GM19397 (cell line): Measurements from ENCODE around the gene DRD1.
"Not testable (repeated sequence)": the region's sequence is repeated elsewhere in the genome, so short reads cannot be mapped to it uniquely, and the experiment has no call there.

ENCODE experiments used
- ATAC-seq: cut with Tn5 transposase; IDR thresholded peaks from one replicate; pipeline ENCODE4 v1.9.1; 2021; ENCODE audit warnings: mild to moderate bottlenecking, moderate library complexity; ENCODE audit not compliant: unreplicated experiment

DRD1 gene

DNA sequence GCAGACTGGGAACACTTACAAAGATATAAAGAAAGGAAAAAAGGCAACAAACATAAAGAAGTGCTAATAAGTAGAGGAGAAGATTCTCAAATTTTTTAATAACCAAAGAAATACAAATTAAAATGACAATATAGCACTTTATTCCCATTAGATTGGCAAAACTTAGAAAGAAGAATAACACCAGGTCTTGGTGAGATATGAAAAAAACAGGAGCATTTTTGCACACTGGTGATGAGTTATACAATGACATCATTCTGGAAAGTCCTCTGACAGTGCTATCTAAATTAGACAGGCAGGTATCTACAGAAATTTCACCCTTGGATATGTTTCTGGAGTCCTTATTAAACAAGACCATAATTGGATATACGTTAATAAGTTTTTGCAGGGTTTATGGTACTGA is 24.9 kb upstream of the DRD1 start:
- no peak for ATAC-seq

DNA sequence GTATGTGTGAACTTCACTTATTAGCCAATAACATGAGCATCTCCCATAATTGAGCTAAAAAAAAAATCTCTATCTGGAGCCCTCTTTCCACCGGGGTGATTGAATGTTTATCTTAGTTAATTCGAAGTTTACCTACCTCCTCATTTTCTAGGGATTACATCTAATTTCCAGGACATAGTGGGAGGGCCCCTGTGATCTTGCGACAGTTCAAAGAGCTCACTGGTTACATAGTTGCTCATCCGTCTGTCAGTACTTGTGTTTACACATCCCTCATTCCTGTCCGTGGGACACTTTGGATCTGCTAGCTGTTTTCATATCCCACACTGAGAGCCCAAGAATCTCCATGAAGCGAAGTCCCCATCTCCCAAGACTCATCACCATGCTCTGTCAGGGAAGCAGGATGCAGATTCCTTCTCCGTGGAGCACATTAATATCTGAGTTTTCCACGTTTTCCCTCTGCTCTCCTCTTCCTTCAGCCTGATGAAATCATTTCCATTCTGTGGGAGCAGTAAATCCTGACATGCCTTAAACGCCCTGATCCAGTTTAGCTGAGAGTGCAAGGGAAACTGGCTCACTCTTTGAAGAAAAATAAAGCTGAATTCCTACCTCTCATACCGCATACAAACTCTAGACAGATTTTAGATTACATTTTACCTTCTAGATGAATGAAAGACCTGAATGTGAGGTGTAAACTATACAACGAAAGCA is 24.2 kb upstream of the DRD1 start:
- ATAC-seq: no peak

DNA sequence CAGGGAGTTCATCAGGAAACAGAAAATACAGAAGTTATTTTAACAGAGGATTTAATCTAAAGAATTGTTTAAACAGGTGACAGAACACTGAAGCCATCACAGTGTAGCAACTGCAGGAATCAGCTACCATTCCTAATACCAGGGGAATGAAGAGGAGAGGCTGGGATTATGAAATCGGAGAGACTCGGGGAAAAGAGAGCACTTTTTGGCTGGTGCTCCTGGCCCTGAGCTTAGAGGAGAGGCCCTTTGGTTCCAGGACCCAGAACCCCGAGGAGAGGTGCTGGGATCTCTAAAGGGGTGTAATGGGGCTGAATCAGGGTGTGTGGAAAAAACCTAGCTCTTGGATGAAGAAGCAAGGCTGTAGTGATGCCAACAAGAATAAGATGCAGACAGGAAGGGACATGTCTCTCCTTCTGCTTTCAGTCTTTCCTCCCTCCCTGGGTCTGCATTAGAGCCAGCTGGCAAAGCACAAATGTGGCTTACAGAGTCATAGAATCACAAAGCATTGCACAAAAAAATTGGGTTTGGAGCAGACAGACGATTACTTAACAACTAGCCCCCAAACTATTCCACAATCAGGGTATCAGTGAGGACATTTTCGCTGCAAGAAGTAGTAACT is 22.8 kb upstream of the DRD1 start:
- no peak for ATAC-seq

DNA sequence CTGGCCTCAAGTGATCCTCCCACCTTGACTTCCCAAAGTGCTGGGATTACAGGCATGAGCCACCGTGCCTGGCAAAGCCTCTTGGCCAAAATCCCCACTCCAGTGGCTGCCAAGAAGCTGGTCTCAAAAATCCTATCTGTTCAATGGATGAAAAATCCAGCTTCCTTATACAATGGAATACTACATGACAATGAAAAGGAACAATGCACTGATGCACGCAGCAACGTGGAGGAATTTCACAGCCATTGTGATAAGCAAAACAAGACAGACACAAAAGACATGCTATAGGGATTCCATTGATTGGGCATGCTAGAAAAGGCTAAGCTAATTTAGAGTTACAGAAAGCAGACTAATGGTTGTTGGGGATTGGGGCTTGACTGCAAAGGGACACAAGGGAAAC is 21.3 kb upstream of the DRD1 start:
- no peak for ATAC-seq

DNA sequence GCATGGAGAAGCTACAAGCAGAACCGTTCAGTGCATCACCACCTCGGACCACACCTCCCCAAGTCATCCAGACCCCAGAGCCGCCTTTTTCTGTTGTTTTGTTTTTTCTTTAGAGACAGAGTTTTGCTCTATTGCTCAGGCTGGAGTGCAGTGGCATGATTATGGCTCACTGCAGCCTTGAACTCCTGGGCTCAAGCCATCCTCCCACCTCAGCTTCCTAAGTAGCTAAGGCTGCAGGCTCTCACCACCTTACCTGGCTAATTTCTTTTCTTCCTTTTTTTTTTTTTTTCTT is 20.9 kb upstream of the DRD1 start:
- no peak for ATAC-seq

DNA sequence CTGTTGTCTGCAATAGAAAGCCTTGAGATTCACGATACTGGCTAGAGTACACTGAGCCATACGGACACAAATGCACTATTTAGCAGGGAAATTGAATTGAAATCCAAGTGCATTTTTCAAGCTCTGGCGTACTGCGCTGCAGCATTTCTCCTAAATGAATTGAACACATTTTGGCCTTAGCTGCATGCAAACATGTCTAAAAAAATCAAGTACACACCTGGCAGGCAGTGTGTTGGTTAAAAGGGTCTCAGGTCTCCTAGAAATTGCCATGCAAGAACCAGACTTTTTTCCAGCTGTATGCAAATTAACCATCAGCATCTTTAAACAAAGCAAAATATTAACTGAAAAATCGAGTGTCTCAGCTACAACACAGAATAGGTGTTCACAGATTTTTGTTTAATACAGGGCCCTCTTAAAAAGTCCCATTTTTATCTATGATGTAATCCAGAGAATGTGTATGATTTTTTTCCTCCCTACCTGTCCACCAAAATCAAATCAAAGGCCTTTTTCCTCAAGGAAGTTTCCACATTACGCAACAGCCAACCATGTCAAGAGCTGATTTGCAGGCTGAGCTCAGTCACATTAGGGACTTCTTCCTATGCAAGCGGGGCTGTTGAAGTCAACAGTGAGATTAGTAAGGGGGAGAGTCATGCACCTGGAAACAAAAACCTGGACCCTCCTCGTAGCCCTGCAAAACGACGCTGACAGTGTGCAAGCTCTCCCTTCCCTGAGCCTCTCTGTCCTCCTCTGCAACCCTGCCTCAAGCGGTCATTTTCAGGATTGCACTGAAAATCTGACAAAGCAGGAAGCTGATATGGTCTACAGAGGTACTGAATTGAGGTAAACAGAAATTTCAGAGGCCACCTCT is 20.3 kb upstream of the DRD1 start:
- ATAC-seq: peak; percentile 97

DNA sequence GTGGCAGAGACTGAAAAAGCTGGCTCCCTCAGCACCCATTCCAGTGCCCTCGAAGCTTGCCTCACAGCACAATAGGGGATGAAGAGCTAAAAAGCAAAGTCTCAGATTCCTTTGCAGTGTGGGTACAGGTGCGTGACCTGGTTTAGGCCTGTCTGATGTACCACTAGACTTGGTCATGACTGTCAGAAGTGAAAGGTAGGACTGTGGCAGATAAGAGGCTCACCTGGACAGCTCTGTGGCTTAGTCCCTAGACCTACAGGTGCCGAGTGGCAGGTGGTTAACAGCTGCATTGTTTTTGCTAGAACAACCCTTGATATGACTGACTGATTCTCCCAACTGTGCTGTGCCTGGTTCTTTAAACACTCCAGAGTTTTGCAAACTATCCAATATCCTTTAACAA is 19.7 kb upstream of the DRD1 start:
- ATAC-seq: no peak

DNA sequence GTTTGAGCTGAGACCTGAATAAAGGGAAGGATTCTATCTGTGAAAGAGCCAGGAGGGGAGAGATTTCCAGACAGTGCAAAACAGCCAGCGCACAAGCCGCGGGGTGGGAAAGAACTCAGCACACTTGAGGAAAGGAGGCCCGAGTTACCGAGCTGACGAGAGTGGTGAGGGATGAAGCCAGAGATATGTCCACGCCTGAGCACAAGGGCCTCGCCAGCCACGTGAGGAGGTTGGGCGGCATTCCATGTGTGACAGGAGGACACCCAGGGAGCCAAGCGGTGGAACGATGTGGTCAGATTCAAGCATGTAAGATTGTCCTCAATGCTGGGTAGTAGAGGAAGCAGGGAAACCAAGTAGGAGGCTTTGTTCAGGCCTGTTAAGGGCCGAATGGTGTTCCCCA is 17.4 kb upstream of the DRD1 start:
- no peak for ATAC-seq

DNA sequence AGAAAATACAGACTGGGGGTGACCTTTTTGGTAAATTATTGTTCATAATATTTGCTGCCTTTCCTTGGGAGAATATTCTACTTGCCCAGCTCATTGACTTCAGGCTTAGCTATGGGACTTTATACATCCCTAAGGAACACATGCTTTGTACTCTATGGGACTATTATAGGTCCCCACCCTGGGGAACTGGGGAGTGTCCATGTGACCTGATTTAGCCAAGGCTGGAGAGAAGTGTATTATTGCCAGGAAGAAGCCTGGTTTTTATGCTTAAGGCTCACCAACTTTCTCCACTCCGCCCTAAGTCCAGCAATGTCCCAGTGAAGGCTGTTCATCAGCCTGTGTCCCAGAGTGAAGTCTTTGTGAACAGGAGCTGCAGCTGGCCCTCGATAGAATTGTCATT is 16.6 kb upstream of the DRD1 start:
- ATAC-seq: no peak

DNA sequence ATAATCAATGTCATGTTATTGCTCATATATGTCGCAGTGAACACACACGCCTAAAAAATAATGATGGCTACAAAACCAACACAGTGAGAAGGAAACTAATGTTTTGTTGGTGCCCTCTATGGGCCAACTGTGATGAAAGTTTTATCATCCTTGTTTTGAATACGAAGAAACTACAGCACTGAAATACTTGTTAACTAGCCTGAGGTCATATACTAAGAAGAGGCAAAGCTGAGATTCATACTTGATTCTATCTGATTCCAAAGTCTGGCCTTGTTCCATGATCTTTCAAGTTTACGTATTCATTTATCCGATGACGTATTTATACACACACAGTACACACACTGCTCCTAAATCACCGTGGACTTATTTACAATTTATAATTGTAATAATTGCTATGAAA is 16.1 kb upstream of the DRD1 start:
- ATAC-seq: no peak

DNA sequence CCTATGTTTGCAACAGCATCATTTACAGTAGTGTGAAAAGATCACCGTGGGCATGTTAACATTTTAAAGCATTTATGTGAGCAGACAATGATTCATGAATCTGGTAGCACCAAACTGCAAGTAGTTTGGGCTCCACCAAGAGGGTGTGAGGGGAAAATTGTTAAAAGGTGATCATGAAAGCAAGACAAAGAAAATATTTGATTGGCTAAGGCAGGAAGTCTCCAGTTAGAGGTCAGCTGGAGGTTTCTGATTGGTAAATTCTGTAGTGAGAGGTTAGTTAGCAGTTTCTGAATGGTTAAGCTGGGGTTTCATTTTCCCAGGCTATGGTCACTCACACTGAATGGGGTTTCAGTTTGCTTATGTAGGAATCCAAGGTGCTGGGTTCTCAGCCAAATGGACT is 13.5 kb upstream of the DRD1 start:
- ATAC-seq: peak; percentile 84

DNA sequence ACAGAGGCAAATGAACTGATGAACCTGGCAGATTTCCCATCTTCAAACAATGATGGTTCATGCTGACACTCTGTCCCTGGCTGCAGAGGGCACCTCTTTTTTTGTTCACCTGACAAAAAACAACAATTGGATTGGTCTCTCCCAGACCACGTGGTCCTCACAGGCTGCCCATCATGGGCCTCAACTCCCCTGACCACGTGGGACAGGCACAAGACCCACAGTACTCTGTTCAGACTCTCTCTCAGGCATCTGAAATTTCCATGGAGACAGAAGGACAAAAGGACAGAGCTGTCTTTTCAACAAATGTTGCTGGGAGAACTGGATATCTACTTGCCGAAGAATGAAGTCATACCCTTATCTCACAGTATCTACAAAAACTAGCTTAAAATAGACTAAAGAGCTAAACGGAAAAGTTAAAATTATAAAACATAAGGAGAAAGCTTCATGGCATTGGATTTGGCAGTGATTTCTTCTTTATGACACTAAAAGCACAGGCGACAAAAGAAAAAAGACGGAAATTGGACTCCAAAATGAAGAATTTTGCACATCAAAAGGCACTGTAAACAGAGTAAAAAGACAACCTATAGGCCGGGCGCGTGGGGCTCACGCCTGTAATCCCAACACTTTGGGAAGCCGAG is 12.2 kb upstream of the DRD1 start:
- no peak for ATAC-seq

DNA sequence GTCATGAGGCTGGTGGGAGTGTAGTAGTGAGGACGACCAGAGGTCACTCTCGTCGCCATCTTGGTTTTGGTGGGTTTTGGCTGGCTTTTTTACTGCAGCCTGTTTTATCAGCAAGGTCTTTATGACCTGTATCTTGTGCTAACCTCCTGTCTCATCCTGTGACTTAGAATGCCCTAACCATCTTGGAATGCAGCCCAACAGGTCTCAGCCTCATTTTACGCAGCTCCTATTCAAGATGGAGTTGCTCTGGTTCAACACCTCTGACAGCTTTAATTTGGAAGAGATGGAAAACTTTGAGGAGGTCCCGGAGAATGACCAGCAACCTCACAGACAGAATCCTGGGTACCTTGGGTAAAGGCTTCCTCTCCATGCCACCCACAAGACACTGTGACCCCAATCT is 10.4 kb upstream of the DRD1 start:
- not testable (repeated sequence) for ATAC-seq

DNA sequence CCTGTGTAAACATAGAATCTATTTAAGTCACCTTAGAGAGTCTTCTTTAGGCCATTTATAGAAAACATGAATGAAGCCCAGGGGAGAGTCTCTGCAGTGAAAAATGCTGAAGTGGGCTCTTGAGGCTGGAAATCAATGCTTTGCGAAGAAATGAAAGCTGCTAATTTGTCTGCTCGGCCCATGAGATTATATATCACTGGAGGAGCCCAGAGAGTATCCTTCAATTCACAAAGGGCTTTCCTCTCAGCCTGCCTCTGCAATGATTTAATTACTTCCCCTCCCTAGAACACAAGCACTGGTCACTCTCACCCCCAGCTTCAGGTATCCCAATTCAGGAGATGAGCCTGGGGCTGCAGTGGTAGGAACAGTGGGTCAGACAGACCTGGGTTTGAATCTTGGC is 8.2 kb upstream of the DRD1 start:
- no peak for ATAC-seq

DNA sequence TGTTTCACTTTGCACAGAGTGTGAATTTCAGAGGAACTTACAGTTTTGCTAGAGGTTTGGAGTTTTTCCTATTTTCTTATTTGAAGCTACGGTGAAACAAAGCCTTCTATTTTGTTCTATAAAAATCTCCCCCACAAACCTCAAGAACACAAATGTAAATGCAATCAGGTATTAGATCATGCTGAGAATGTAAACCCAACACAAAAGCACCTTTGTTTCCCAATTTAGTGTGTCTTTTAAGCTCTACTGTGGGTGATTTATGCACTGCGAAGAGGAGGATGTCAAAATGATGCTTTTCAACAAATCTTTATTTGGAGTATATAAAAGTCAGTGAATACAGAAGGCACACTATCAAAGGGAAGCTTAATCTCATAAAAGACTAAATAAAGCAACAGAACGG is 4.3 kb upstream of the DRD1 start:
- ATAC-seq: no peak

DNA sequence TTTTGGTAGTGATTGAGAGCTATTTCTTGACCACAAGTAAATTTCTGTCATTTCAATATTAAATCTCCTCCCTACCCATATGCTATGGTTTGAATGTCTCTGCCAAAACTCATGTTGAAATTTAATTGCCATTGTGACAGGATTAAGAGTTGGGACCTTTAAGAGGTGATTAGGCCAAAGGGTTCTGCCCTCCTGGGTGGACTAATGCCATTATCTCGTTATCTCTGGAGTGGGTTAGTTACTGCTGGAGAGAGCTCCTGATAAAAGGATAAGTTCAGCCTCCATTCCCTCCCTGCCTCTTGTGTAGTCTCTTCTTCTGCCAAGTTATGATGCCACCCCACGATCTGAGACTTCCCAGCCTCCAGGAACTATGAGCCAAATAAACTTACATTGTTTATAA is 3.6 kb upstream of the DRD1 start:
- no peak for ATAC-seq

DNA sequence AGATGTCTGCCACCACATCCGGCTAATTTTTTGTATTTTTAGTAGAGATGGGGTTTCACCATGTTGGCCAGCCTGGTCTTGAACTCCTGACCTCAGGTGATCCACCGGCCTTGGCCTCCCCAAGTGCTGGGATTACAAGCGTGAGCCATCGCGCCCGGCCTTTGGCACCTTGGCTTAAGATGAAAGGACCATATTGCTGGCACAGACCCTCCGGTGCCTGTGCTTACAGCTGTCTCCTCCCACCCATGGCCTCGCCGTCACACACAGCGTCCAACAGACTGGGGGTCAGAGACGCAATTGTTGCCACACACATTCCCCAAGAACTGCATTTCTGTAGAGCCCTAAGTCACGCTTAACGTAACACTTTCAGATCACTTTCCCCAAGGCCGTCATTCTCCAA is 2.4 kb upstream of the DRD1 start:
- not testable (repeated sequence) for ATAC-seq

DNA sequence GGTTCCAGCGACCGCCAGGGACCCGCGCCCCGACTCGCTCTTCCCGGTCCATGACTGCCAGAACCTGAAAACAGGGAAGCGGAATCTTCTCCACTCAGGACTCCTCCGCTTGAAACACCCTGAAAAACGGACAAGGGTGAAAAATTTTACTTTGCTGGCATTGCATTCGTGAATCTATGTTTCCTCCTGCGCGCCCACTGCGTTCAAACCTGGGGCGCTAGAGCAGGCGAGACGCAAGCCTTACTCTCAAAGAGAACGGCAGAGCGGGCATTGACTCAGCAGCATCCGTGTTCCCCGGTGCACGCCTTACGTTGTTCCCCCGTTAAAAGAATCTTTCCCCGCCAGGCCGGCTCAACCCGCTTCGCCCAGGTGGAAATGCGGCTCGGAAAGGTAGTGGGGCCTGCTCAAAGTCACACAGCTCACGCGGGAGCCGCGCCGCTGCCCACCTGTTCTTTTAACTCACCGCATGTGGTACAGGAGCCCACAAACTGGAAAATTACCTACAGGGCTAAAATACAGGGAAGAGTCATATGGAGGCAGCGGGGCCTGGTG is 999 bp upstream of the DRD1 start:
- no peak for ATAC-seq

DNA sequence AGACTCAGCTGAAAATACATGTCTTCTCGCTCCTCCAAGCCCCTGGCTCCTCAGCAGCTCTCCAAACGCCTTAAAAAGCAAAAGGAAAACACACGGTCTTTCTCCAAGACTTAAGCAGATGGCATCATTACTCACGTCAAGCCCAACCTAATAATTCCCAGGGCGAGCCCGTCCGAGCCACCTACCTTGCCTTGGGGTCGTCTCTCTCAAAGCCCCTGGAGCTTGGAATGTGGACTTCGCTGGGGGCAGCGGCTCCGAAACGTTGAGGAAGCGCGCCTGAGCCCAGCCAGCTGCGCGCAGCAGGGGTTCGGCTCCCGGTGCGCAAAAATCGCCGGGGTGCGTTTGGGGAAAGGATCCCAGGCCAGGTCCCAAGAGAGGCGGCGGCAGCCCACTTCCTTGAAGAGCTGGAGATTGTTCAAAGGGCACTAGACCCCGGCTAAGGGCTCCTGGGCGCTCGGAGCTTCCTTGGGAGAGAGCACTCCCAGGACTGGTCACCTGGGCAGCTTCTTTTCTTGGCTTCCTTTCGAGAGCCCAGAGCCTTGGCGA is 395 bp downstream of the DRD1 start:
- ATAC-seq: no peak

DNA sequence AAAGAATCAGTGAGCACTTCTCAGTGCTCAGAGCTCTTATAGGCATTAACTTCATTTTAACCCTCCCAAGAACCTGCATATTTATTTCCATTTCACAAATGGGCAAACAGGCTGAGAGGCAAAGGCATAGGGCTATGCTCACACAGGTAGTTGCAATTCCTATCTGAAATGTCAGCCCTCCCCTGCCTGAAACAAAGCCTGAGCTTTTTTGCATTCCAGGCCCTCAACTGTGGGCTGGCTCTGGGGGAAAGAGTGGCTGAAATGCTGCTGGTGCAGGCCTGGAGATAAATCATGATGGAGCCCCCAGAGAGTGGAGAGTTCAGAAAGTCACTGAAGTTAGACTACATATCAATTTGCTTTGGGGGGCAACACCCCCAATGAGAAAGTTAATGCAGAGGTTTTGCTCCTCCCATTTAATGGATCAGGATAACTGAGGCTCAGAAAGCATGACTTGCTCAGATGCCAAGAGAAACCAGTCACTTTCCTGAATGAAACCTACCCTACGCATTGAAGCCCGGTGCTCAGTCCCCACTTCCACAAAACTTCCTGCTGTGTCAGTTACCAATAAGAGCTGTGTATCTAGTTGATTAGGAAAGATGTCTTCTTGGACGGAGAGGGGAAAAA is 5.6 kb downstream of the DRD1 start:
- ATAC-seq: no peak

DNA sequence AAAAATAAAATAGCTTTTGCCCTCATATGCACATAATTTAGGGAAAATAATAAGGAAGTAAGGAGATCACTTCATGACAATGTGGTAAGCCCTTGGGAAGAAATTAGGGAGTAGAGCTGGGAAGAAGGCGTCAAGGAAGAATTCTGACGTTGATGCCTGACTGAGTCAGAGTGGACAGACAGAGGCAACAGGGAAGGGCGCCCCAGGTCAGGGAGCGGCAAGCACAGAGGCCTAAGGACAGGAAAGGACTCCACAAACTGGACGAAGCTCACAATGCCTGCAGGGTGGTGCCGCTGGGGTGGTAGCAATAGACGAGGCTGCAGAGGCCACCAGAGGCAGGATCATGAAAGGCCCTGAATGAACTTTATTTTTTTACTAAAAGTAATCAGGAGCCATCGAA is 7.6 kb downstream of the DRD1 start:
- no peak for ATAC-seq
